ENCODE data around the gene TJP2.
"Not testable (repeated sequence)": the region's sequence is repeated elsewhere in the genome, so short reads cannot be mapped to it uniquely, and the experiment has no call there.

The TJP2 gene

DNA sequence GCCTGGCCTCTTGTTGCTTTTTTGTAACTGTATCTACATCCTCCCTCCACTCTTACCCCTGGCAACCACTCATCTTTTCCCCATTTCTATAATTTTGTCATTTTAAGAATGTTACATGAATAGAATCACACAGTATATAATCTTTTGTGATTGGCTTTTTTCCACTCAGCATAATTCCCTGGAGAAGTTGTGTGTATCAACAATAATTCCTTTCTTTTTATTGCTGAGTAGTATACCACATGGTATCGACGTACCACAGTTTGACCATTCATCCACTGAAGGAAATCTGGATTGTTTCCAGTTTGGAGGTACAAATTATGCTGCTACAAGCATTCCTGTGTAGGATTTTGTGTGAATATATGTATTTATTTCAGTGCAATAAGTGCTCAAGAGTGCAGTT, 129.3 kb downstream of the TJP2 start:
- no peak overlapping the region for H3K27ac ChIP-seq
- TF ChIP-seq ZFX (IDR thresholded peaks at IDR 0.05) = no peak
- TF ChIP-seq, protein P1, sequence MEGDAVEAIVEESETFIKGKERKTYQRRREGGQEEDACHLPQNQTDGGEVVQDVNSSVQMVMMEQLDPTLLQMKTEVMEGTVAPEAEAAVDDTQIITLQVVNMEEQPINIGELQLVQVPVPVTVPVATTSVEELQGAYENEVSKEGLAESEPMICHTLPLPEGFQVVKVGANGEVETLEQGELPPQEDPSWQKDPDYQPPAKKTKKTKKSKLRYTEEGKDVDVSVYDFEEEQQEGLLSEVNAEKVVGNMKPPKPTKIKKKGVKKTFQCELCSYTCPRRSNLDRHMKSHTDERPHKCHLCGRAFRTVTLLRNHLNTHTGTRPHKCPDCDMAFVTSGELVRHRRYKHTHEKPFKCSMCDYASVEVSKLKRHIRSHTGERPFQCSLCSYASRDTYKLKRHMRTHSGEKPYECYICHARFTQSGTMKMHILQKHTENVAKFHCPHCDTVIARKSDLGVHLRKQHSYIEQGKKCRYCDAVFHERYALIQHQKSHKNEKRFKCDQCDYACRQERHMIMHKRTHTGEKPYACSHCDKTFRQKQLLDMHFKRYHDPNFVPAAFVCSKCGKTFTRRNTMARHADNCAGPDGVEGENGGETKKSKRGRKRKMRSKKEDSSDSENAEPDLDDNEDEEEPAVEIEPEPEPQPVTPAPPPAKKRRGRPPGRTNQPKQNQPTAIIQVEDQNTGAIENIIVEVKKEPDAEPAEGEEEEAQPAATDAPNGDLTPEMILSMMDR (conservative IDR thresholded peaks at IDR 0.05) = no peak

DNA sequence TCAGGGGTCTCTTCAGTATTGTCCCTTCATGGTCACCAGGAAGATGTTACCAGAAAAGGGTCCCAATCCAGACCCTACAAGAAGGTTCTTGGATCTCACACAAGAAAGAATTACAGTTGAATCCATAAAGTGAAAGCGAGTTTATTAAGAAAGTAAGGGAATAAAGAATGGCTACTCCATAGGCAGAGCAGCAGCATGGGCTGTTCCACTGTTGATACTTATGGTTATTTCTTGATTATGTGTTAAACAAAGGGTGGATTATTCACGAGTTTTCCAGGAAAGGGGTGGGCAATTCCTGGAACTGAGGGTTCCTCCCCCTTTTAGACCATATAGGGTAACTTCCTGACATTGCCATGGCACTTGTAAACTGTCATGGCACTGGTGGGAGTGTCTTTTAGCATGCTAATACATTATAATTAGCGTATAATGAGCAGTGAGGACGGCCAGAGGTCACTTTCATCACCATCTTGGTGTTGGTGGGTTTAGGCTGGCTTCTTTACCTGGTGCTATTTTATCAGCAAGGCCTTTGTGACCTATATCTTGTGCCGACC, 132.9 kb downstream of the TJP2 start:
- not testable (repeated sequence) for H3K27ac ChIP-seq

DNA sequence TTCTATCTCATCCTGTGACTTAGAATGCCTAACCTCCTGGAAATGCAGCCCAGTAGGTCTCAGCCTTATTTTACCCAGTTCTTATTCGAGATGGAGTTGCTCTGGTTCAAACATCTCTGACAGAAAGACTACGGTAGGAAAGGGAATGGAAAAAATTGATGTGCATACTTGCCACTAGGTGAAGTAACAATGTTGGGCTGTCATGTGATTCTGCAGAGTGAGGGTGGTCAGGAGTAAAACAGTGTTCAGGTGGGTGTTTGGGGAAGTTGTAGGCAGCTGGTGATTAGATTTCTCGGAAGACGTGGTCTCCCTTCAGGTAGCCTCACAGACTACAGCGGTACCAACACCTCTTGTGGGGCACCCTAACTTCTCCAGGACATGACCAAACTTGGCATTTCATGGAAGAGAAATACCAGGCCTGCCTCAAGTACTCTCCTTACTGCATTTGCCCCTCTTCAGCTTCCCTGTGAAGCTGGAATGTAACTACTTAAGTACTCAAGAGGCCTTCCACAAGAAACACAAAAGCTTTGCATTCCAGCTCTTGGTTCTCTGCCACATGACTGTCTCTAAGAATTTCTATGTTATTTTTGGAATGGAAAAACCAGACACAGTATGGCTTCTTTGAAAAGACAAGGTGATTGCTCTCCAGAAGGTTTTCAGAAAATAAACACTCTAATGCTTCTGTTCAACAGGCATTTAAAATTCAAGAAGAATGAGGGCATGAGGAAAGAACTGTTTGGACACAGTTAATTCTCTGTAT, 133.5 kb downstream of the TJP2 start:
- no peak overlapping the region for H3K27ac ChIP-seq
- no peak for TF ChIP-seq ZFX (IDR thresholded peaks at IDR 0.05)
- TF ChIP-seq, protein P1 (conservative IDR thresholded peaks at IDR 0.05) = no peak

DNA sequence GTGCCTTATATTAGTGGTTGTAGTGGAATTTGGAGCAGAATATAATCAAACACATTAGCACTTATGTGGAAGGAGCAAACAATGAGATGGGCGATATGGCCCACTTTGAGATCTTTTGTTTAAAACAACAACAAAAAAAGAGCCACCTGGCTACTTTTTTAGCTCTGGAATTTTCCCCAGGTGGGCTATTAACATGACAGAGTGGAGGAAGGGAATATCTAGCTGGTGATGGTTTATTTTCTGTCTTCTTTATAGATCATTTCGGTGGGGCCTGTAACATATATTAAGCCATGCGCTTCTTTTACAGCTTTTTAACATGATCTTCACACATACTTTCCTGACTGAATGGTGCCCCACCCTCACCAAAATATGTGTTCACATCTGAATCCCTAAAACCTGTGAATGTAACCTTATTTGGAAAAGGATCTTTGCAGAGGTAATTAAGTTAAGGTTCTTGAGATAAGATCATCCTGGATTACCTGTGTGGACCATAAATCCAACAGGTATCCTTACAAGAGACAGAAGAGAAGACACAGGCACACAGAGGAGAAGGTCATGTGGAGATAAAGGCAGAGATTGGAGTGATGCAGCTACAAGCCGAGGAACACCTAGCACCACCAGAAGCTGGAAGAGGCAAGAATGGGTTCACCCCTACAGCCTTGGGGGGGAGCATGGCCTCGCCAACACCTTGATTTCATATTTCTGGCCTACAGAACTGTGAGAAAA, 134.3 kb downstream of the TJP2 start:
- TF ChIP-seq, protein P1 (conservative IDR thresholded peaks at IDR 0.05) = no peak
- no peak for TF ChIP-seq ZFX (IDR thresholded peaks at IDR 0.05)
- no peak overlapping the region for H3K27ac ChIP-seq

DNA sequence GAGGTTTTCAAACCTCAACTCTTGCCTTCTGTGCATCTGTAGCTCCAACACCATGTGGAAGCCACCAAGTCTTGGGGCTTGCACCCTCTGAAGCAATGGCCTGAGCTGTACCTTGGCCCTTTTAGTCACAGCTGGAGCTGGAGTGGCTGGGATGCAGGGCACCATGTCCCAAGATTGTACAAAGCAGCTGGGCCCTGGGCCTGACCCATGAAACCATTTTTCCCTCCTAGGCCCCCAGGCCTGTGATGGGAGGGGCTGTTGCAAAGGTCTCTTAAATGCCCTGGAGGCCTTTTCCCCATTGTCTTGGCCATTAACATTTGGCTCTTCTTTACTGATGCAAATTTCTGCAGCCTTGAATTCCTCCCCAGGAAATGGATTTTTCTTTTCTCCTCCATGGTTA, 139.1 kb downstream of the TJP2 start:
- TF ChIP-seq, protein P1 (conservative IDR thresholded peaks at IDR 0.05) = no peak
- TF ChIP-seq ZFX (IDR thresholded peaks at IDR 0.05) = no peak
- no peak overlapping the region for H3K27ac ChIP-seq

DNA sequence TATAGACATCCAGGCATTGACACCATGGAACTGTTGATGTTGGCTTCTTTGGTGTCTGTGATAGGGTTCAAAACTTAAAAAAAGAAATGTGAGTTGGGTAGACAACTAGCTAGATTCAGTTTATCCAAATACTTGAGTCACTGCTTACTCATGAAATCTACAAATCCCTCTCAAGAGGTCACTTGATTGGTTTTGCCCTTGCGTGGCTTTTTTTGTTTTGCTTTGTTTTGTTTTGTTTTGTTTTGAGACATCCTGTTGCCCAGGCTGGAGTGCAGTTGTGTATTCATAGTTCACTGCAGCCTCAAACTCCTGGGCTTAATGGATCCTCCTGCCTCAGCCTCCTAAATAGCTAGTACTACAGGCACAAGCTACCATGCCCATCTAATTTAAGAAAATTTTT, 140.5 kb downstream of the TJP2 start:
- no peak overlapping the region for H3K27ac ChIP-seq
- TF ChIP-seq, protein P1 (conservative IDR thresholded peaks at IDR 0.05) = no peak
- no peak for TF ChIP-seq ZFX (IDR thresholded peaks at IDR 0.05)

DNA sequence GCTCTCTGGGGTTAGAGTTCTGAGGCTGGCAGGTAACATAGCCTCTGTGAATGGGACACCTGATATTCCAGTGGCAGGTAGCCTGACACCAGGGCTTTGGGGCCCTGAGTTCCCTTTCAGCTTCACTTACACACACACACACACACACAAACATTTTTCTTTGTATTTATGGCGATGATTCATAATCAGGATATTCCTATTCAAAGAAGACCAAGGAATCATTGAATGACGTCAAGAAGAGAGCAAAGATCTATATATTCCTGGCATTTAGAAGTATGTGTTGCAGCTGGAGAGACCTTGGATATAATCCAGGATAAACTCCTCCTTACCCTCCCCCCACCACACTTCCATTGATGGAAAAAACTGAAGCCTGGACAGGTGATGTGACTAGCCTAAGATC, 143.0 kb downstream of the TJP2 start:
- no peak for TF ChIP-seq ZFX (IDR thresholded peaks at IDR 0.05)
- TF ChIP-seq, protein P1 (conservative IDR thresholded peaks at IDR 0.05) = no peak
- H3K27ac ChIP-seq = no peak overlapping the region
